SK-N-SH treated with all-trans-retinoic acid at 6 μM for 48 hours (cell line): ENCODE results near the gene AVPR1A.

Source experiments
- ATAC-seq: fragments of 200-7000 bp; cut with Tn5 transposase; 3 replicates; pipeline ENCODE4 v1.9.1; 2020; ENCODE audit warnings: mild to moderate bottlenecking, moderate library complexity
- ARNTL ChIP-seq: fragments of 450-650 bp; formaldehyde crosslinking; IDR thresholded peaks from 2 replicates; pipeline ENCODE4 v1.5.0; 2020; ENCODE audit warnings: low read depth, mild to moderate bottlenecking, moderate library complexity, borderline replicate concordance
- CSDC2 ChIP-seq: fragments of 250-450 bp; sonication (Bioruptor Pico); IDR thresholded peaks from 2 replicates; pipeline ENCODE4 v1.5.0; 2020; ENCODE audit warnings: mild to moderate bottlenecking, moderate library complexity
- CSRNP3 ChIP-seq: fragments of 250-450 bp; sonication (Bioruptor Pico); IDR thresholded peaks from 2 replicates; pipeline ENCODE4 v1.5.1; 2021; ENCODE audit warnings: mild to moderate bottlenecking, moderate library complexity
- ESRRG ChIP-seq: fragments of 250-450 bp; sonication (Bioruptor Pico); IDR thresholded peaks from 2 replicates; pipeline ENCODE4 v1.6.1; 2021; ENCODE audit warnings: mild to moderate bottlenecking
- GLIS3 ChIP-seq: fragments of 250-450 bp; sonication (Bioruptor Pico); IDR thresholded peaks from 2 replicates; pipeline ENCODE4 v1.5.0; 2020; ENCODE audit warnings: mild to moderate bottlenecking, moderate library complexity
- ISL1 ChIP-seq: fragments of 250-450 bp; sonication (Bioruptor Pico); IDR thresholded peaks from 2 replicates; pipeline ENCODE4 v2.1.2; 2022; ENCODE audit warnings: mild to moderate bottlenecking, moderate library complexity
- OSR1 ChIP-seq: fragments of 250-450 bp; sonication (Bioruptor Pico); IDR thresholded peaks from 2 replicates; pipeline ENCODE4 v1.8.0; 2022; ENCODE audit warnings: moderate library complexity, mild to moderate bottlenecking, inconsistent platforms
- PPARA ChIP-seq: fragments of 250-450 bp; sonication (Bioruptor Pico); IDR thresholded peaks from 2 replicates; pipeline ENCODE4 v1.5.0; 2020; ENCODE audit warnings: mild to moderate bottlenecking, borderline replicate concordance
- RARB ChIP-seq: fragments of 250-450 bp; sonication (Bioruptor Pico); IDR thresholded peaks from 2 replicates; pipeline ENCODE4 v1.8.0; 2021; ENCODE audit warnings: mild to moderate bottlenecking, moderate library complexity
- SNAI2 ChIP-seq: fragments of 250-450 bp; sonication (Bioruptor Pico); IDR thresholded peaks from 2 replicates; pipeline ENCODE4 v1.5.0; 2020; ENCODE audit warnings: mild to moderate bottlenecking, moderate library complexity
- TCF4 ChIP-seq: fragments of 250-450 bp; sonication (Bioruptor Pico); IDR thresholded peaks from 2 replicates; pipeline ENCODE4 v1.8.0; 2021; ENCODE audit warnings: mild to moderate bottlenecking, moderate library complexity, borderline replicate concordance
- TSHZ2 ChIP-seq: fragments of 250-450 bp; sonication (Bioruptor Pico); IDR thresholded peaks from 2 replicates; pipeline ENCODE4 v1.5.0; 2020; ENCODE audit warnings: mild to moderate bottlenecking, moderate library complexity
- ZFP3 ChIP-seq: fragments of 250-450 bp; sonication (Bioruptor Pico); IDR thresholded peaks from 2 replicates; pipeline ENCODE4 v1.5.0; 2020; ENCODE audit warnings: mild to moderate bottlenecking, moderate library complexity
- ZFP30 ChIP-seq: fragments of 450-650 bp; formaldehyde crosslinking; IDR thresholded peaks from 2 replicates; pipeline ENCODE4 v1.5.0; 2022; ENCODE audit warnings: mild to moderate bottlenecking, moderate library complexity
- ZNF565 ChIP-seq: fragments of 450-650 bp; formaldehyde crosslinking; conservative IDR thresholded peaks from 2 replicates; pipeline ENCODE4 v1.5.0; 2020; ENCODE audit warnings: low read depth, mild to moderate bottlenecking, moderate library complexity
- ZNF70 ChIP-seq: fragments of 450-650 bp; formaldehyde crosslinking; IDR thresholded peaks from 2 replicates; pipeline ENCODE4 v1.5.0; 2020; ENCODE audit warnings: mild to moderate bottlenecking, moderate library complexity
- TF ChIP-seq, protein P1 (sequence below): fragments of 250-450 bp; sonication (Bioruptor Pico); IDR thresholded peaks from 2 replicates; pipeline ENCODE4 v1.8.0; 2020; ENCODE audit warnings: mild to moderate bottlenecking, moderate library complexity, borderline replicate concordance
- TF ChIP-seq, protein P2 (sequence below): fragments of 250-450 bp; sonication (Bioruptor Pico); IDR thresholded peaks from 2 replicates; pipeline ENCODE4 v1.5.1; 2020; ENCODE audit warnings: low read depth, mild to moderate bottlenecking, moderate library complexity
- TF ChIP-seq, protein P3 (sequence below): fragments of 250-450 bp; sonication (Bioruptor Pico); IDR thresholded peaks from 2 replicates; pipeline ENCODE4 v1.8.0; 2021; ENCODE audit warnings: low read depth, mild to moderate bottlenecking, moderate library complexity, borderline replicate concordance

The AVPR1A gene

DNA sequence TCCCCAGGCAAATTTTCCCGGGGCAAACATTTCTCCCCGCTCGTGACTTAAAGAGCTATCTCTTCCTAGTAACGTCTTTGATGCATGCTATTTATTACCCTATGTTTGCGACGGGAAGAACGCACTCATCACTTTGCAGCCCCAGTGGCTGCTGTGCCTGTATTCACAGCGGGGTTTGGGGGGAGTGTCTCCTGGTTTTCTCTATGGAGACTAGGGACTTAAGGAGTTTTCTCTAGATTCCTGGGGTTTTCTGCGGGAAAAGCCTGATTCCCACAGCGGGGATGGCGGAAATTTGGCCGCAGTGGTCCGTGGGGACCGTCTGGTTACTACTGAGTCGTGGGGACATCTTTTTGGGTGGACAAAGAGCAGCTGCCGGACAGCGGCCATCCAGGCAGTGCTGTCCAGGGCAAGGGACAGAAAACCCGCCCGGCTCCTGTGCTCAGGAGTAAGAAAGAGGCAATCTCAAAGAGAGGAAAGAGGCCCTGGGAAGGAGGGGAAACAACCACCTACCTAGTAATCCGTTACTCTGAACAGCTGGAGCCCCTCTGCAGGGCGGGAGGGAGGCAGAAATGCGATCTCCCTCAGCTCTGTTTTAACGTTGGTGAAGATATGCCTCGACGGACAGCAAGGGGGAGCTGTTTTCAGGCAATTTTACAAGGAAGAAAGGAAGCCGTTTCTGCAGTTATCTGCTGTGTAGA is 771 bp upstream of the AVPR1A start:
- ATAC-seq = peak; percentile 96
- TF ChIP-seq ZNF565 (CRISPR knock-in tag) = no peak
- TF ChIP-seq CSRNP3 (CRISPR knock-in tag) = no peak
- TF ChIP-seq ZFP3 (CRISPR knock-in tag) = no peak
- TF ChIP-seq, protein P1, sequence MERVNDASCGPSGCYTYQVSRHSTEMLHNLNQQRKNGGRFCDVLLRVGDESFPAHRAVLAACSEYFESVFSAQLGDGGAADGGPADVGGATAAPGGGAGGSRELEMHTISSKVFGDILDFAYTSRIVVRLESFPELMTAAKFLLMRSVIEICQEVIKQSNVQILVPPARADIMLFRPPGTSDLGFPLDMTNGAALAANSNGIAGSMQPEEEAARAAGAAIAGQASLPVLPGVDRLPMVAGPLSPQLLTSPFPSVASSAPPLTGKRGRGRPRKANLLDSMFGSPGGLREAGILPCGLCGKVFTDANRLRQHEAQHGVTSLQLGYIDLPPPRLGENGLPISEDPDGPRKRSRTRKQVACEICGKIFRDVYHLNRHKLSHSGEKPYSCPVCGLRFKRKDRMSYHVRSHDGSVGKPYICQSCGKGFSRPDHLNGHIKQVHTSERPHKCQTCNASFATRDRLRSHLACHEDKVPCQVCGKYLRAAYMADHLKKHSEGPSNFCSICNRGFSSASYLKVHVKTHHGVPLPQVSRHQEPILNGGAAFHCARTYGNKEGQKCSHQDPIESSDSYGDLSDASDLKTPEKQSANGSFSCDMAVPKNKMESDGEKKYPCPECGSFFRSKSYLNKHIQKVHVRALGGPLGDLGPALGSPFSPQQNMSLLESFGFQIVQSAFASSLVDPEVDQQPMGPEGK (CRISPR knock-in tag) = no peak
- TF ChIP-seq RARB (CRISPR knock-in tag) = no peak
- TF ChIP-seq, protein P2, sequence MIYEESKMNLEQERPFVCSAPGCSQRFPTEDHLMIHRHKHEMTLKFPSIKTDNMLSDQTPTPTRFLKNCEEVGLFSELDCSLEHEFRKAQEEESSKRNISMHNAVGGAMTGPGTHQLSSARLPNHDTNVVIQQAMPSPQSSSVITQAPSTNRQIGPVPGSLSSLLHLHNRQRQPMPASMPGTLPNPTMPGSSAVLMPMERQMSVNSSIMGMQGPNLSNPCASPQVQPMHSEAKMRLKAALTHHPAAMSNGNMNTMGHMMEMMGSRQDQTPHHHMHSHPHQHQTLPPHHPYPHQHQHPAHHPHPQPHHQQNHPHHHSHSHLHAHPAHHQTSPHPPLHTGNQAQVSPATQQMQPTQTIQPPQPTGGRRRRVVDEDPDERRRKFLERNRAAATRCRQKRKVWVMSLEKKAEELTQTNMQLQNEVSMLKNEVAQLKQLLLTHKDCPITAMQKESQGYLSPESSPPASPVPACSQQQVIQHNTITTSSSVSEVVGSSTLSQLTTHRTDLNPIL = no peak
- no peak for TF ChIP-seq OSR1 (CRISPR knock-in tag)
- no peak for TF ChIP-seq ESRRG (CRISPR knock-in tag)
- TF ChIP-seq, protein P3, sequence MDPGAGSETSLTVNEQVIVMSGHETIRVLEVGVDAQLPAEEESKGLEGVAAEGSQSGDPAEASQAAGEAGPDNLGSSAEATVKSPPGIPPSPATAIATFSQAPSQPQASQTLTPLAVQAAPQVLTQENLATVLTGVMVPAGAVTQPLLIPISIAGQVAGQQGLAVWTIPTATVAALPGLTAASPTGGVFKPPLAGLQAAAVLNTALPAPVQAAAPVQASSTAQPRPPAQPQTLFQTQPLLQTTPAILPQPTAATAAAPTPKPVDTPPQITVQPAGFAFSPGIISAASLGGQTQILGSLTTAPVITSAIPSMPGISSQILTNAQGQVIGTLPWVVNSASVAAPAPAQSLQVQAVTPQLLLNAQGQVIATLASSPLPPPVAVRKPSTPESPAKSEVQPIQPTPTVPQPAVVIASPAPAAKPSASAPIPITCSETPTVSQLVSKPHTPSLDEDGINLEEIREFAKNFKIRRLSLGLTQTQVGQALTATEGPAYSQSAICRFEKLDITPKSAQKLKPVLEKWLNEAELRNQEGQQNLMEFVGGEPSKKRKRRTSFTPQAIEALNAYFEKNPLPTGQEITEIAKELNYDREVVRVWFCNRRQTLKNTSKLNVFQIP (CRISPR knock-in tag) = no peak
- no peak for TF ChIP-seq TCF4 (CRISPR knock-in tag)
- TF ChIP-seq ARNTL (CRISPR knock-in tag) = no peak

DNA sequence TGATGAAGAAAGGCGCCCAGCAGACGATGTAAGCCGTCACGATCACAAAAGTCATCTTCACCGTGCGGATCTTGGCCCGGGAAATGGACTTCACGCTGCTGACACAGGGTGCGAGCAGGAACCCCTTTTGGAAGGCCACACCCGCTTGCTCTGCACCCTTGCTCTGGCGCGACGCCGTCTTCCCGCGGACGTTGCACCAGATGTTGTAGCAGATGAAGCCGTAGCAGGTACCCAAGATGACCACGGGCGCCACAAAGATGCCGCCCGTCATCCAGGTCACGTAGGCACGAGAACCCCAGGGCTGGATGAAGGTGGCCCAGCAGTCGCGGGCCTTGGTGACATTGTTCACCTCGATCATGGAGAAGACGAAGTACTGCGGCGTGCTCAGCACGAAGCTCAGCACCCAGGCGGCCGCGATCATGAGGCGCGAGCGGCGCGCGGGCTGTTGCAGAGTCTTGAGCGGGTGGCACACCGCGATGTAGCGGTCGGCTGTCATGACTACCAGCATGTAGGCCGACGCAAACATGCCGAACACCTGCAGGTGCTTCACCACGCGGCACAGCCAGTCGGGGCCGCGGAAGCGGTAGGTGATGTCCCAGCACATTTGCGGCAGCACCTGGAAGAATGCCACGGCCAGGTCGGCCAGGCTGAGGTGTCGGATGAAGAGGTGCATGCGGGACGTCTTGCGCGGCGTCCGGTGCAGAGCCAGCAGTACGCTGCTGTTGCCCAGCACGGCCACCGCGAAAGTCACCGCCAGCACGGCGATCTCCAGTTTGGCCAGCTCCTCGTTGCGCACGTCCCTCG is 890 bp downstream of the AVPR1A start:
- no peak for ATAC-seq

GRCh38 chr12:63144556-63144955 is 6.4 kb downstream of the AVPR1A start:
- no peak for TF ChIP-seq CSDC2 (CRISPR knock-in tag)
- no peak for TF ChIP-seq SNAI2 (CRISPR knock-in tag)
- TF ChIP-seq TSHZ2 (CRISPR knock-in tag) = no peak
- no peak for TF ChIP-seq GLIS3 (CRISPR knock-in tag)
- no peak for TF ChIP-seq ZNF70 (CRISPR knock-in tag)
- no peak for ATAC-seq

More for the DNA sequence above, 890 bp downstream of the AVPR1A start:
- no peak for TF ChIP-seq ISL1 (CRISPR knock-in tag)

DNA sequence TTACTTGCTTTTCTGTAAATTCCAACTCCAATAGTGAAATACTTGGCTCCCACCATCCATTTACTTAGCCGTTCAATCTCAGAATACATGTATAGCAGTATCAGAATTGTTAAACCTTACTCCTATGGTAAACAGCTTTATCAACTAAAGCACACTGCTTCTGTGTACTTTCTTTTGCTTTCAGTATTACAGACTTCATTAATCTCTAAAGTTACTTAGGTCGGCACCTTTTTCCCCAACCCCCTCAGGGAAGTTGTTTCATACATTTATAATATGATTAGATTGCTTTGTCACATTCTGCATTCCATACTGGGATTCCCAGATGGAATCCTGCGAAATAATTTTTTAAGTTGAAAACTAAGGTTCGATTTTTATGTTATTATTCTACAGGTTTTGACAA is 12.5 kb downstream of the AVPR1A start:
- no peak for ATAC-seq
- TF ChIP-seq OSR1 (CRISPR knock-in tag) (no peak), ZFP30 (CRISPR knock-in tag) (no peak), ZNF565 (CRISPR knock-in tag) (no peak), PPARA (CRISPR knock-in tag) (no peak), TSHZ2 (CRISPR knock-in tag) (no peak)
- TF ChIP-seq, protein P1 (CRISPR knock-in tag) = no peak
